GM21515 (cell line): Measurements from ENCODE around the gene PAX2.

Experiments
- ATAC-seq: cut with Tn5 transposase; IDR thresholded peaks from one replicate; pipeline ENCODE4 v1.9.1; 2021; ENCODE audit not compliant: unreplicated experiment

PAX2 gene

DNA sequence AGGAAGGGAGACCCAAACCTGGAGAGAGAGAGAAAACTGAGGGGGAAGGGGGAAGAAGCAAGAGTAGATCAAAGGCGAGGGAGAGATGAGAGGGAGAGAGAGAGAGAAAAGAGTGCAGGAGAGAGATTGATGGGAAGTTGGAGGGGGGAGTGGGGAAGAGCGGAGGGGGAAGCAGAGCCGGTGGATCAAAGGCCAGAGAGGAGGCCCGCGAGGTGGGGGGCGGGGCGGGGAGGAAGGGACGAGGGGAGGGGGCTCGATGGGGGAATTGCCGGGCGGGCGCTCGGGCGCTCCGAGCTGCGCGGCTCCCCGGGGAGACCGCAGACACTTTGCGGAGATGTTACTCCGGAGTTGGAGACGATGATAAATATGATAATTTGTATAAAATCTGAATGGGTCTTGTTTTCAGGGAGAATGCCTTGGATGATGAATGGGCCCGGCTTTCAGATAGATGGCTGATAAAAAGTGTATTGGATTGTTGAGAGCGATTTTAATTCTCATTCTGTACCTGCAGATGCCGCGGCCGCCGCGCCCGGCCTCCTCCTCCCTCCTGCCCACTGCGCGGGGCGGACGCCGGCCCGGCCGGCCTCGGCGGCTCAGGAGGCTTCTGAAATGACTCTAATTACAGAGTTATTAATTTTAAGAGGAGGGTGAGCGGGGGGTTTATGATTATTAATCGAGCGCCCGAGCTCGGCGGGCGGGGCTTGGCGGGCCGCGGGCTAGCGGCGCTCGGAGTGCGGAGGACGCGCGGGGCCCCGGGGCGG lies 21.4 kb upstream of the PAX2 start:
- ATAC-seq = no peak

DNA sequence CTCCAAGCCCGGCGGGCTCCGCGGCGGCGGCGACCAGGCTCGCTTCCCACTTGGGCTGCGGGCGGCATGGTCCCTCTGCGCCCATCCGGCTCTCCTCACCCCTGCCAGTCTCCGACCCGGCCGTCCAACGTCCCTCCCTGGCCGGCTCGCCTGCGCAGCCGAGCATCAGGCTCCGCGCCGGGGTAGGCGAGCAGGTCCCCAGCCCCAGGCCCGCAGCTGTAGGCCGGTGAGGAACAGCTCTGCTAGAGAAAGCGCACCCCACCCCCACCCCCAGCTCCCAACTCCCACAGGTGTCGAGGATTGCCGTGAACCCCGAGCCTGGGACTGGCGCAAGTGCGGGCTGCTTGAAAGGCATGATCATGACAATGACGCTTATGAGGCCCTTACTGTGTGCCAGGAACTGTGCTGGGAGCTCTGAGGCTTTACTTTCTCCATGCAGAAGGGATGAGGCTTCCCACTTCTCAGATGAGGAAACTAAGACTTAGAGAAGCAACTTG lies 20.8 kb upstream of the PAX2 start:
- no peak for ATAC-seq

DNA sequence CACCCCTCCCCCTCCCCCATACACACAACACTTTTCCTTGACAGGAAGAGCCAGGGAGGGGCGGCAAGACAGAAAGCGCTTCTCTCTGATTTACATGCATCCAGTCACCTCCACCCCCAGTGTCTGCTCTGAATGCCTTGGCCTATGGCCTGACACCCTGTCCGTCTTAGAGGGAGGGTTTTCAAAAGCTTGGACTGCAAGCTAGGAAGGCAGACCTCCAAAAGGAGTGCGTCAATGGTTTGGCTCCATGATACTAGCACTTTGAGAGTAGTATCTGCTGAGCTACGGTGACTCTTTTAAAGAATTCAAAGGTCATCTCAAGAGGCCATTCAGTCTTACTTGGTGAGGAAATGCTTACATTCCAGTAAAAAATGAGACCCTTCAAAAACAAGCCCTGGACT lies 20.3 kb upstream of the PAX2 start:
- ATAC-seq = no peak

DNA sequence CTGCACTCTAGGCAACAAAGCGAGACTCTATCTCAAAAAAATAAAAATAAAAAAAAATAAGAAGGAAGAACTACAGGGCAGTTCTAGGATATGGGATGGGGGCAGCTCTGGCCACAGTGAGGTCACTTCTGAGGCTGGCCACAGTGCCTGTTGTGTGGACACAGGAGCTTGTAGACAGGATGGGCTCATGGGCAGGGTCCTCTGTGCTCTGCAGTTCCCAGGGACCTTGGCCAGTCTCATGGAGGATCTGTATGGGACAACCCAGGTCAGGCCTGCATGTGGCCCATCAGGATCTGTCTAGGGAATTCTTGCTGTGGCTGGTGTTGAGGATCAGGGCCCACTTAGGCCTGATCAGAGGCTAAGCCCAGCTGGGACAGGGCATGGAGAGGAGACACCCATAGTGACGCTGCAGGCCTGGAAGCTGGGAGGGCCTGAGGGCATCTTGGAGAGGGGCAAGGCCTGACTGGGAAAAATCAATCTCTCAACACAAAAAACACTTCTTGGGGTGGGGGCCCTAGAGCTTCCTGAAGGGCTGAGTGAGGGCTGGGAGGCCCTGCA lies 19.4 kb upstream of the PAX2 start:
- ATAC-seq = no peak

DNA sequence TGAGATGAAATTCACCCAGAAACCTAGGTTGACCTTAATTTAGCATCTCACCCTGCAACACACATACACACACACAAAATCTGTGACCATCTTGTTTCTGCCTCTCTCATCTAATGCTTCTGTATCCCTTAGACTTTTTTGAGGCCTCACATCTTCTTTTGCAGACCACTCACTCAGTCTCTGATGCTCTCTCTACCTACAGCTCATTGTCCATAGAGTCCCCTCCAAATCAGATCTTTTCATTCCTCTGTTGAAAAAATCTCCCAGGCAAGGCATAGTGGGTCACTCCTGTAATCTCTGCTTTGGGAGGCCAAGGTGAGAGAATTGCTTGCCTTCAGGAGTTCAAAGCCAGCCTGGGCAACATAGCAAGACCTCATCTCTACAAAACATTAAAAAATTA lies 17.6 kb upstream of the PAX2 start:
- no peak for ATAC-seq

DNA sequence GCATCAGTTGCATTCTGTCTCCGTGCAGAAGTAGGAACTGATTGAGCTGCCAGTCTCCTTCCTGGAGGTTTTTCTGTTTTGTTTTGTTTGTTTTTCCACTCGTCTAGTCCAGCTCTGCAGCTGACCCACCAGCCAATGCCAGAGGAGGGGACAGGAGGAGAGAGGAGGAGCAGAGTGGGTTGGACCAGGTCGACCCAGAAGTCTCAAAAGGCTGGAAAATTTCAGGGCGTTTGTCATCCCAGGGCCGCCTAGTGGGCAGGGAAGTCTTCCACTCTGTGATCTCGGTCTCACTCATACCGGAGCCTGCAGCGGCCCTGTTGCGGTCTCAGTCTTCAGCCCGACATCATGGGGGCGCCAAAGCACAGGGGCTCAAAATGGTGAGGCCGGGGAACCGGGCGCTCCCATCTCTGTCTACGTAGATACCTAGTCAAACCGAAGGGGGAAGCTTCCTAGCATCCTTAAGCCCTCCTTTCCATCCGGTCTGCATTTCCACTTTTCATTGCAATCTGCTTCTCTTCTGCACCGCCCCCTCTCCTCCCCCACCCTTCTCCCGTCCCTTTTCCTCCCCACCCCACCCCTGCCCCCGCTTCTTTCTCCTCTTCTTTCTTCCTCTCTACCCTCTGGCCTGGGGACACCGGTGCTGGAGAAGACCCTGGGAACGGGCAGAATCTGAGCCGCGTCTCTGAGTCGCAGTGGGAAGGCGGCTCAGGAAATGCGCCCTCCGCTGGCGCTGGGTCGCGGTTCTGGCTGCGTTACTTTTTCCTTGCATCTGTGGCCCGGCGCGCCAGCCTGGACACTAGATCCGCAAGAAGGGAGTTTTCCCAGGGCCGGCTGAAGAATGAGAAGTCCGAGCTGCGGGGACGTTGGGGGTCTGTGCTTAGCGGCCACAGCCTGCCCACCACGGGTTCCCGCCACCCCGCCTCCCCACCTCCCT lies 16.2 kb upstream of the PAX2 start:
- no peak for ATAC-seq

DNA sequence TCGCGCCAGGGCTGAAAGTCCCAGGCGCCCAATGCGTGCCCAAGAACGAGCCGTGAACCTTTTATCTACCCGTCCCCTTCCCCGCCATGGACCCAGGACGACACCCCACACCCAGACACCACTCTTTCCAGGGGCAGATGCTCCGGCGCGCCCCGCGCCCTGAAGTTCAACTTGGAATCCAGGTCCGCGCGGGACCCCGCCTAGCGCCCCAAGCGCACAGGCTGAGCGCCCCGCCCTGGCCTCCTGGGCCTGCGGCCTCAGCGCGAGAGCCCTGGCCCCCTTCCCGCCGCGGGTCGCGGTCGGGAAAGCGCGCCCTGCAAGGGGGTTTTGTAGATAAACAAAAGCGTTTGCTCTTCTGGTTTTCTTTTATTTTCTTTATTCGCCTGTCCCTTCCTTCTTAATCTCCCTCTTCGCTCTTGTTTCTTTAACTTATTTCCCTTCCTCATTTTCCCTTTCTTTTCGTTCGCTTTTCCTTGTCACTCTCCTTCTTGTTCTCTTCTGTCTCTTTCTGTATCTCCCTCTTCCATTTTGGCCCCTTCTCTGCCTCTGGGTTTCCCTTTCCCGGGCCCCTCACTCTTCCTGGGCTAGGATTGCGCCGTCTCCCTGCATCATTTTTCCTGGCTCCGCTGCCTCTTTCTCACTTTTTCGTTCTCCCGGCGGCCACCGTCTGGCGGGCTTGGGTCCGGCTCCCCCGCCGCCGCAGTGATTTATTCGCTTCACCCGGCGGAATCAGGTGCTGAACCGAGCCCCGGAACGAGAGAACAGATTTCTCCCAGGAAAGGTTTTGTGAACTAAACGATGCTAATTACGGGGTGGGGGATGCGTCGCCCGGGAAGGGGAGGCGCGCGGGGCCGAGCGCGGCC lies 15.3 kb upstream of the PAX2 start:
- no peak for ATAC-seq

DNA sequence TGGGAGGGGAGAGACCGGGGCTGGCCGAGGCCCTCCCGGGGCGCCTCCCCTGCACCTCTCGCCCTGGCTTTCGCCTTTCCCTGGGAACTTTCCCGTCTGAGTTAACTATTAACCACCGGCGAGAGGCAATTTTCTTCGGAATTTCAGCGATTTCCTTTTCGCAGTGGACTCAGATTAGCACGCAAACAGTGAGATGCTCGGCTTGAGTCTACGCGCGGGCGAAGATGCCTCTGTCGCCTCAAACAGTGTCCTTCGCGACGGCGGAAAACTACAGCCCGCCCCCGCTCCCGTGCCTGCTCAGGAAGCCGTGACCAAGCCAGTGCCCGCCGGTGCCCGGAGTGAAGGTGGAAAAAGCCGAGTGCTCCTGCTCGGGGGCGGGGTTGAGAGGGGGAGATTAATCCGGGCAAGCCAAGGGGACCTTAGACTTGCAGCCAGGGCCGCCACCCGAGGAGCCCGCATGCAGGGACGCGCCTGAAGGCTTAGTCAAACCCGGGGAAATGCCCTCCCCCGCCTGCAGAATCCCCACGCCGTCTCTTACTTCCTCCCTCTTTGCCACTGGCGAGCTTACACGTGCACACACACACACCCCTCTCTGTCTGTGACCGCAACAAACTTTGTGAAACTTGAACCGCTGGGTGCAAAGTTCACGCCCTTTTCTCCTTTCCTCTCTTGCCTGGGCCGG lies 14.5 kb upstream of the PAX2 start:
- ATAC-seq = peak; percentile 65

DNA sequence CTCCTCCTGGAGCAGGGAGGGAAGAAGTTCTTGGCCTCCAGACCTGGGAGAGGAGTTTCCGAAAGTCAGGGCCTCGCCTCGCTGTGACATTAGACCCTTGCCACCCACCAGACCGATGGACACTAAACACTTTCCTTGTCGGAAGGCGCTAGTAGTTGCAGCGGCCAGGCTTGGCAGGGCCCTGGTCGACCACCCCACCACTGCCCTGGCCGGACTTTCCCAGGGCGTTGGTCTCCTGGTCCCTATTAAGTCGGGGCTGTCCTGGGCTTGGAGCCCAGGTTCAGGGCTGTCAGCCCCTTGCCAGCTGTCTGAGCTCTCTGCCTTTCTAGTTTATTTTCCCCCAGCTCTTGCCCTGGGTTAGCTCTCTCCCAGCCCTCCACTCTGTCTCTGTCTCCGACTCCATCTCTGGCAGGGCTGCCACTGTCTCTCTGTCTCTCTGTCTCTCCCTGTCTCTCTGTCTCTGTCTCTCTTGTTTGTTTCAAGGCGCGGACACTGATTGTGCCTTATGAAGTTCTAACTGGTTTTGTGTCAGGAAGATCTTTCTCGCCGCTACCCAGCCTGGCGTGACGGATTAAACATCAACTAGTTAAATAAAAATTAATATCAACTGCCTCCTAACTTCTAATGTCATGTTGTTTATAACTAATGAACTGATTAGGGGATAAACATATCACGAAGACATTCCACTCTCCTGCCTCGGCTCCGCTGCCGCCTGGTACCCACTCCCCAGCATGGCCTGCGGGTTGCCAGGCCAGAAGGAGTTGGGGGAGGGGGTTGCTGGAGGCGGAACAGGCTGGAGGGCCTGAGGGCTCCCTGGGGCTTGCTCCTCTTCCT lies 13.8 kb upstream of the PAX2 start:
- peak; percentile 3 for ATAC-seq

DNA sequence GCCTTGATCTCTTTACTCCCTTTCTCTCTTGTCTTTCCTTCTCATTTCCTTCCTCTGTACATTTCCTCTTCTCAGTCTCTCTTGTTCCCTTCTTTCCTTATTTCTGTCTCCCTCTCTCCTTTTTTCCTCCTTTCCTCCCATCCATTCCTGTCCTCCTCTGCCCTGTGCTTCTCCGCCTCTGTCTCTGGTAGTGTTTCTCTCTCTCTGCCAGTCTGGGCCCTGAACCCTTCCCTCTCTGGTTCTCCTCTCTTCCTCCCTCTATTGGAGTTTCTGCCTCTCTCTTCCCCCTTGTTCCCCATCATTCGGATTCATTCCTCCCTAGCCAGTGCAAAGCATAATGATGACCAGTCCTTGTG lies 13.2 kb upstream of the PAX2 start:
- ATAC-seq = no peak

DNA sequence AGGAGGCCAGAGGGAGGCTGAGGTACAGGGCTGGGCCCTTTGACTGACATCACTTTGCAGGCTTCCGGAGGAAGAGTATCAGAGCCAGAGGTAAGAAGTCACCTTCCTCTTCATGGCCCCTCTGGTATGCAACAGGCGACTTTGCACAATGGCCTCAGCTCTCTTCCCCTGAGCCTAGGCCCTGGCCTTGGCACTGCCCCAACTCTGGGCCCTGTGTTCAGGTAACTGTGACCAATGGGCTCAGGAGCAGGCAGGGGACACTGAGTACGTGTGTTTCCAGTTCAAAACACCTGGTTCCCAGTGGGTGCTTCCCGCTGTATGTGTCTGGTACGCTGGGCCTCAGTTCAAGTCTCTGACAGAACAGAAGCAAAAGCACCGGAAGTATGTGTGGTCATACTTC lies 12.1 kb upstream of the PAX2 start:
- ATAC-seq = no peak

DNA sequence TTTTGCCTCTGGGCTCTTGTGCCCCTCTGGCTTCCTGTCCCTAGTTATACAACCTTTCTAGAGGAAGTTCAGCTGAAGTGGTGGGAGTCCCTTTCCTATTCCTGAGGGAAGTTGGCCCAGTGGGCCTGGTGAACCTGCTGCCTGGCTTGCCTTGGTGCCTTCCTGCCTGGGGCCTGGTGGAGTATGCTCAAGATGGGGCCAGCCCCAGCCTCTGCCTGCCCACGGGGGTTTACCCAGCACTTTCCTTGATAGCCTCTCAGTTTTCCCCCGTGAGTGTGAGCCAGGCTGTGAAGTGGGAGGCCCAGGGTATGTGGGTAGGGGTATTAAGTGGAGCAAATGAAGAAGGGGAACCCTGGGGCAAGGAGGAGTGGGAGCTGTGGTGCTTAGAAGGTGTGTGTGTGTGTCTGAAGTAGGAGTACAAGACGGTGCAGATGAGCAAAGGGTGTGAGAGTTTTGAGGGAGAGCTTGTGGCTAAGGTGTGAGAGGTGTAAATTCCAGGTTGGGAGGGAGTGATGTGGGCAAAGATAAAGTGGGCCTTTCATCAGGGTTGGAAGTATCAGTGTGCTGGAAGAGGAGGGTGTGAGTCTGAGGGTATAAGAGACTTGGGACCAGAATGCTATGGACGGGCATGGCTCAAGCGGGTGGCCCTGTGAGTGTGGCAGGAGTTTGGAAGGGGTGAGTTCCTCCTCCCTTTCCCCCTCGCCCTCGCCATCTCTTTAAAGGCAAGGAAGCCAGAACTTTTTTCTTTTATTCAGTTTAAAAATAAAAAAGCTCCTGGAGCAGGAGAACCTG lies 10.9 kb upstream of the PAX2 start:
- no peak for ATAC-seq

DNA sequence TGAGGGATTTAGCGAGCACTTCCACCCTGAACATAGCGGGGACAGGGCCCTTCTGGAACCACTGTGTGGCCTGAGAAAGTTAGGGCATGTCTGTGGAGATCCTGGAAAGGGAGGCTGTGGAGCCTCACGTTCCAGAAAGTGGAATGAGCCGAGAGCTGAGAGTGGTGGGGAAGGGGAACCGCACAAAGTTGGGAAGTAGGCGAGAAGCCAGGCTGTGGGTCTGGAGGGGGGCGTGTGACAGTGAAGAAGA lies 10.4 kb upstream of the PAX2 start:
- ATAC-seq = no peak

DNA sequence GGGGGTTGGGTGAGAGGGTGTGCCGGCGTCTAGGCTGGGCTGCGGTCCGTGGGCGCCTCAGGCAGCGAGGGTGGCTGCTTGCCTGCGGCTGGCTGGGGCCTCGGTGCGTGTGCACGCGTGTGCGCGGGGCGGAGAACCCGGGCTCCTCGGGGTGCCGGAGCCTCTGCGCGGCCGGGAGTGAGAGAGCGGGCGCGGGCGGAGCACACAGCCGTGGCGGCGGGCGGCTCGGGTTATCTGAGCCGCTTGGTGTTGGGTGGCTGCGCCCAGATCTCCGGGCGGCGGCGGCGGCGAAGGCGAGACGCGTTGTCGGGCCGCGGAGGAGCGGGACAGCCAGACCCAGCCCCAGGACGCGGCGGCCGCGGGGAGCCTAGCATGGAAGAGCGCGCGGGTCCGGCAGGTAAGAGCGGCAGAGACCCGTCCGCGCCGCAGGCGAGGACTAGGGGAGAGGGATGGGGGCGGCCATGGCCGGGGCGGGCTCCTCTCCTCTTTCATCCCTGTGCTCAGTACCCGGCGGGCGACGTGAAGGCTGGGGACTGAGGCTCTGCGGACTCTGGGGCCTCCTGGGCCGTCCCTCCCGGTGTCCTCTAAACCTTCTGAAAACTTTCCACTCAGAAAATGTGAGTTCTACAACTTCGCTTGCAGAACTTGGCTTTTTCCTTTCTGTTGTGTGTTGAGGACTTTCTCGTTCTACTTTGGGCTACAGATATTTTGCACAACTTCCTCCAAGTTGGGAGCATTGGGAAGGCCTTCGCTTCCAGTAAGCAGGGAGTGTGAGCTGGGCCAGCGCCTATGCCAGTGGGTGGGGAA lies 9.8 kb upstream of the PAX2 start:
- ATAC-seq = no peak

DNA sequence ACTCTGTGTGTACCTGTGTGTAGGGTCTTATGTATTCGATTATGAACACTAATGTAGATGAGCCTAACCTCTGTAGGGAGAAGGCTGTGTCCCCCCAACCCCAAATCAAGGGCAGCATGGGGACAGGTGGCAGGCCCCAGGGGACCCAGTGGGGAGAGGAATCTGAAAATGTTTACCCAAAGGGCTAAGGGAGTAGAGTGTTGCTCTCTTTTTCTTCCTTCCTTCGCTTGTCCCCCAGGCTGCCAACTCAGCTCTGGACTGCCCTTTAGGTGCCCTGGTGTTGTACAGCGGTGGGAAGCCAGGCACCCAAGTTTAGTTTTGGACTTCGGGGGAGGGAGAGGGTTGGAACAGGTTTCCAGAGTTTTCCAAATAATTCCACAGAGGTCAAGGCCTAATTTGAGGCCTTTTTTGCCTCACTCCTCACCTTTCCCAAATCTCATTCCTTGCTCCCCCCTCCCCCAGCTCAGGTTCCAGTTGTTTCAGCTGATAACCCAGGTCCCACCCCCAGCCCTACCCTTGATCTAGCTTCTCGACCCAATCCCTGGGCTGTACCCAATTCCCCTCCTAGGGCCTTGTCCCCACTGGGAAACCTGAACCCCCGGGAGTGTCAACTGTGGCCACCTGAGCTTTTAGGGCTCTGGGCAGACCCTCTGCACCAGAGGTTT lies 9.1 kb upstream of the PAX2 start:
- ATAC-seq = no peak

DNA sequence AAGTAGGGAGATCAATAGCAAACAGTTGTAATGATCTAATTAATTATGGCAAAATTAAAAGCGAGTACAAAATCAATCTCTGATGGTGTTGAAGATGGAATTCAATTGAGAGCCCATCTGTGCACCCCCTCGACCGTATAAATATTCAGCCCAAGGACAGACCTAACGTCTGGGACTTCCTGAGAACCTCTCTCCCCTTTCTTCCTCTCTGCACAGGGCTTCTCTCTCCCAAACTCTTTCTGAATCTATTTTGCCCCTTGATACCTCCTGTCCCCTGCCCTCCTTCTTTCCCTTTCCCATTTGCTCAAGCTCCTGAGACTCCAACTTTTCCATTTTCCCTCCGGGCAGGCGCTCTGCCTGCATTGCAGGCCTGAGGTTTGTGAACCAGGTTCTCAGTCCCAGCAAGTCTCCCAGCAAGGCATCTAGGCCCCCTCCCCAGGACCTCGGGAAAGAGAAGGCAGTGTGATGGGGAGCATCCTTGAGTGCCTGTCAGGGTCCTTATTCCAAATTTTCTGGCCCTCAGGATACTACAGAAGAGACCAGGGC lies 8.5 kb upstream of the PAX2 start:
- ATAC-seq = no peak

DNA sequence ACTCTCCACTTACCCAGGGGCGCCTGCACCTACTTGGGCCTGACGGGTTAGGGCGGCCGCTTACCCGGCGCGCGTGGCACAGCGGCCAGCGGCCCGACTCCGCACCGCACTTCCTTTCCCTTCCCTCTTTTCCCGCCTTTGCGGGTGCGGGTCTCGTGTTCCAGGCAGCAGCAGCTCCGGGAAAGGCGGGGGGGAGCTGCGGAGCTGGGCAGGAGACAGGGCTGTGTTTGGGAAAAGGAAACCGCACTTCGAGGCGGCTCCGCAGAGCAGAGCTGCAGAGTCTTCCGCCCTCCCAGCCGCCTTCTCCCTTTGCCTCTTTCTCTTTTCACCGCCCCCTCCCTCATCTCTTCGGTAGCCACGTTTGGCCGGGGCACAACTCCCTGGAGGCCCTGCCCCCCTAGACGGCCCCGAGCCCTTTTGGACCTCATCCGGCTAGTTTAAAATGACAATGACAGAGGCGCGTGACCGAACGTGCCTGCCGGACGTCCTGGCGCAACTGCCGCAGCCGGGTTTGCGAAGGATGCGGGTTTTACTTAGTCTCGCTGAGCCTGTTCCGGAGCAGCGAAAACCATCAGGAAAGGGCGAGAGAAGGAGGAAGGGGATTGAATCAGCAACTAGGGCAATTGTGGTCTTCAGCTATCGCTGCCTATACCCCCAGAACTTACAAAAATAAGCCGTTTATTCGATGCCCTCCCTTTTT lies 7.9 kb upstream of the PAX2 start:
- no peak for ATAC-seq
